Measurements from ENCODE around the gene GOLGA5.

GOLGA5 gene

GRCh38 chr14:92880851-92881250 is 86.7 kb downstream of the GOLGA5 start:
- no peak for DNase-seq (ENCODE audit: low read depth)

DNA sequence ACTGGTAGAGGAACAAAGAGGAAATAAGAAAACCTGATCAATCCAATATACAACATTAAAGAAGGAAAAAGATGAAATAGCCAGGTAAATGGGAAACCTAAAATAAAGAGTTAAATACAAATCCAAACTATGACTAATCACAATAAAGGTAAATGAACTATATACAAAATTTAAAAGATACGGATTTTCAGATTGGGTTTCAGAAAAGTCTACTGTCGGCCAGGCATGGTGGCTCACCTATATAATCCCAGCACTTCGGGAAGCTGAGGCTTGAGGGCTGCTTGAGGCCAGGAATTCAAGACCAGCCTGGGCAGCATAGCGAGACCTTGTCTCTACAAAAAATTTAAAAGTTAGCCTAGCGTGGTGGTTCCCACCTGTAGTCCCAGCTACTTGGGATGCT is 89.0 kb downstream of the GOLGA5 start:
- DNase-seq (ENCODE audit: low read depth): no peak

DNA sequence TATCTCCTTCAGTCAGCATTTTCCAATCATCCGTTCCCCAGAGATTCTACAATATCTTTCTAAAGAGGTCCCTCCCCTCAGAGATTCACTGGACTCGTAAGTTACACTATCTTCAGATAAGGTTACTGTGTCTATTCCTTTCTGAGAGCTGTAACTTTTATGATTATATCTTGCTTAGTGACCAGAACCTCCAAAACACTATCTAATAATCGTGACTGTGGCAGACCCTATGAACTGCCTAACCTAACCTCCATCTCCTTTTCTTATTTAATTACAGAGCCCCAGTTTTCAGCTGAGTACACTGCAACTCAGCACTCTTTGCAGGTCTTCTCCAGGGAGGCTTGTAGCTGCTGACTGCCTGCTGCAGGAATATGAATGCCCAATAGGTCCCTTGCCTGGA is 90.3 kb downstream of the GOLGA5 start:
- no peak for DNase-seq (ENCODE audit: low read depth)

DNA sequence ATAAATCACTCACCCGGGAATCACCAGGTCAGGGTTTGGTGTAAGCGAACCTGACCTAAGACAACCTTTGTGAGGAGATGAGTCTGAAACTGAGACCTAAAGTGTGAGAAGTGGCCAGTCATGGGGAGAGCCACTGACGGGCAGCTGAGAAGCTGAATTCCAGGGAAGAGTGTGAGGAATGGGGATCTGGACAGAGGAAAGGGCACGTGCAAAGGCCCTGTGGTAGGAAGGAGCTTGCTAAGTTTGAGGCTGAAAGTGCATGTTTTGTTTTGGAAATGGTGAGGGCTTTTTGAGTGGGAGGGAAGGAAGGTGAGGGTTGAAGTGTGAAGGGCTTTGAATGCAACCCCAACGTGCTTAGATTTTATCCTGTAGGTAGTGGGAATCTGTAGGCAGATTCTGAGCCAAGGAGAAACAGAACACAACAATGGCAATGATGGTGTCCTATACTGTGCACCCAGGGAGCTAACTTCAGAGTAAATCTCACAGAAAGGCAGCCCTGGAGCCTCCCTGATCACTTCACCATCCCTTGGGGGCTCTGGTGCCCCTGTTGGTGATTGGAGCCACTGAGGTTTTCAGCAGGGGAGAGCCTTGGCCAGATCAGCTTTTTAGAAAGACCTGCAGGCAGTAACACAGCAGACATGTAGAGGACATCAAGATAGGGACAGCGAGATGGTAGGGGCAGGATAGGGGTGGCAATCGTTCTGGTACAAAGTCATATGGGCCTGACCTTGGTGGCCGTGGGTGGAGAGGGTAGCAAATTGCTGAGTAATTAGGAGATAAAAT is 91.4 kb downstream of the GOLGA5 start:
- DNase-seq (ENCODE audit: low read depth): no peak

DNA sequence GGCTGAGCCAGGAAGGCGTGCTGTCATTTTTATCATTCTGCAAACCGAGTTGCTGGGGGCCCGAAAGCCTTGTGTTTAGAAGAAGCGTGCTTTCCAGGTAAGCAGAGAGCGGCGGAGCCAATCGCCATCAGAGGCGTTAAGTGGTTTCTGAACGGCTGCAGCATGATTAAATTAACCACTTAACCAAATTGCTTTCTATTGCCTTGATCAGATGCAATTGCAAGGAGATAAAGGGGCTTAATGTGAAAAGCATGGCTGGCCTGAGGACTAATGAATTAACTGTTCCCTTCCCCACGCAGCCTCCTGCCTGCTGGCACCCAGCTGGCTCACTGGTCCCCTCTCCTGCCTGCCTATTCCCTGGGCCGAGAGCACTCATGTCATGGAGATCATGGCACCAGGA is 92.2 kb downstream of the GOLGA5 start:
- no peak for DNase-seq (ENCODE audit: low read depth)

GRCh38 chr14:92887157-92887556 is 93.1 kb downstream of the GOLGA5 start:
- DNase-seq (ENCODE audit: low read depth): no peak

- no peak for DNase-seq (ENCODE audit: low read depth)
Measured at GRCh38 chr14:92888896-92889295, 94.8 kb downstream of the GOLGA5 start.
